Heart left ventricle (tissue), 16 donors: ENCODE results near the gene DNAJC19. TPM values are rescaled to one million over a fixed set of nuclear protein-coding genes. Genes with fewer than 3 reads are reported as not detected.

Experiments
- ATAC-seq, 4 donors: fragments of 200-7000 bp; cut with Tn5 transposase; one replicate each; pipeline ENCODE4 v1.9.1; 2020 to 2022; ENCODE audit warnings: moderate library complexity in 4 of 4, mild to moderate bottlenecking in 3 of 4, moderate number of reproducible peaks in 1 of 4
- DNase-seq, 5 donors: peaks; one replicate each; pipeline ENCODE4 v3.0.0-alpha.2; 2020
- H3K27ac ChIP-seq, 12 donors: fragments of 200-600 bp; sonication (generic) in 4 of 12; one replicate each; pipeline versions ENCODE4 v1.5.0 to v1.8.0; 2016 to 2022; ENCODE audit warnings: mild to moderate bottlenecking in 2 of 12
- H3K27me3 ChIP-seq, 9 donors: fragments of 200-600 bp; sonication (generic) in 2 of 9; one replicate each; pipeline versions ENCODE4 v1.5.1 to v1.8.0; 2016 to 2022; ENCODE audit warnings: mild to moderate bottlenecking in 3 of 9
- H3K36me3 ChIP-seq, 9 donors: fragments of 200-600 bp; sonication (generic) in 2 of 9; one replicate each; pipeline versions ENCODE4 v1.5.0 to v1.8.0; 2018 to 2022; ENCODE audit warnings: mild to moderate bottlenecking in 2 of 9
- H3K4me1 ChIP-seq, 12 donors: fragments of 200-600 bp; sonication (generic) in 4 of 12; one replicate each; pipeline versions ENCODE4 v1.5.0 to v1.8.0; 2016 to 2022; ENCODE audit warnings: mild to moderate bottlenecking in 3 of 12
- H3K4me3 ChIP-seq, 12 donors: fragments of 200-600 bp; sonication (generic) in 4 of 12; one replicate each; pipeline versions ENCODE4 v1.5.0 to v1.8.0; 2017 to 2022; ENCODE audit warnings: mild to moderate bottlenecking in 9 of 12, moderate library complexity in 4 of 12
- H3K9me3 ChIP-seq, 12 donors: fragments of 200-600 bp; sonication (generic) in 4 of 12; one replicate each; pipeline versions ENCODE4 v1.5.0 to v1.8.0; 2016 to 2022; ENCODE audit warnings: mild to moderate bottlenecking in 1 of 12
- CTCF ChIP-seq, 12 donors: fragments of 200-600 bp; sonication (generic) in 4 of 12; IDR thresholded peaks; one replicate each; pipeline versions ENCODE4 v1.5.0 to v1.8.0; 2018 to 2022; ENCODE audit warnings: antibody characterized with exemption in 12 of 12, mild to moderate bottlenecking in 5 of 12
- POLR2A ChIP-seq, 2 donors: fragments of 450-650 bp; IDR thresholded peaks; one replicate each; pipeline ENCODE4 v1.6.1; 2017; ENCODE audit warnings: antibody characterized with exemption in 2 of 2, mild to moderate bottlenecking in 2 of 2, moderate library complexity in 2 of 2
- WGBS, 4 donors: extraction: QIAGEN DNeasy Blood & Tissue Kit in 2 of 4; methylation state at CpG; one replicate each; pipeline versions ENCODE4 v1.1.5 to v1.1.7; 2013 to 2018; 5-methylcytosine and 5-hydroxymethylcytosine counted together
- intact Hi-C, 10 donors: fragments of 100-400 bp; cut with DNase I; formaldehyde crosslinking; loops; one replicate each; pipeline versions ENCODE4 v1.11.1 to v1.14.2; 2022
- polyA plus RNA-seq, 2 donors: library from polyadenylated mRNA; stranded (reverse); fragments of 200-250 nt; gene quantifications; one replicate each; pipeline ENCODE4 v1.2.3, GENCODE V29; 2013
- total RNA-seq, 9 donors: library from RNA; depleted of rRNA in 2 of 9; stranded (reverse); fragments of >200 nt in 2 of 9; fragmentation: NEBNext Ultra II Directional in 3 of 9; extraction: Animal tissue kit (Norgen Biotek cat#: 25700) in 3 of 9; gene quantifications; one replicate each; pipeline versions ENCODE4 v1.1.0 to v1.2.4, GENCODE V29; 2016 to 2023
- donor health status: ischemic (EF 13 %, LVEDD 7.1; RV severe dilation, severe dysfunction).
- donor health status: healthy with polysubstance abuse.
- donor health status: DM: no; HTN: yes; CAD: no.
- donor health status: DM: no; HTN: no; CAD: no.
- donor health status: ischemic (EF 25% LVEDD 6.9; RV normal size, moderate dysfunction).
- donor health status: ischemic (EF 25% LVEDD 5.7; RV mildly dilated, moderate dysfunction).
- donor health status: healthy.
- donor health status: DM: yes; HTN: yes; CAD: no.
- donor health status: ischemic (EF 35%, LVEDD 5.7; RV mildly dilated, moderate dysfunction).
- donor health status: nonischemic (EF 11% LVEDD 7.7; RV severe dilation, severe dysfunction).
- donor health status: DM: yes; HTN: yes; CAD: no.
- donor health status: PGD.
- donor health status: ischemic (EF 29% LVEDD 5.4; RV normal size, mild dysfunction).
- donor health status: nonischemic (EF 23%, LVEDD 6.1; RV moderate dilation, normal function).

Gene DNAJC19
- total and polyA plus RNA-seq, 11 donors: 50.5 to 140 (median 85.6) TPM

- TF ChIP-seq POLR2A (IDR thresholded peaks at IDR 0.05) (no peak), CTCF (IDR thresholded peaks at IDR 0.05) (no peak)
- ATAC-seq (no peak), DNase-seq (no peak)
- Histone ChIP-seq H3K36me3 (peaks cover 0 to 100% (median 98%) of the 10 kb centered on the region in 9 donors), H3K27ac (no peak overlapping the region), H3K4me1 (no peaks in the 10 kb centered on the region), H3K4me3 (no peak overlapping the region), H3K27me3 (no peaks in the 10 kb centered on the region), H3K9me3 (no peaks in the 10 kb centered on the region)
- WGBS, 4 donors: 83 to 87% (median 85%) methylated on average over 3 of the region's 3 CpGs
- intact Hi-C loops: no loop called here
Measured at GRCh38 chr3:180961087-180961486, 28.4 kb downstream of the DNAJC19 start.

GRCh38 chr3:180959691-180960090 is 29.8 kb downstream of the DNAJC19 start:
- Histone ChIP-seq H3K27ac (no peak overlapping the region), H3K36me3 (peaks cover 0 to 100% (median 97%) of the 10 kb centered on the region in 9 donors), H3K27me3 (no peaks in the 10 kb centered on the region), H3K9me3 (no peaks in the 10 kb centered on the region), H3K4me3 (no peak overlapping the region), H3K4me1 (no peaks in the 10 kb centered on the region)
- DNase-seq (no peak), ATAC-seq (no peak)
- WGBS, 4 donors: 91 to 97% (median 96%) methylated on average over 1 of the region's 1 CpG
- no peak for TF ChIP-seq POLR2A (IDR thresholded peaks at IDR 0.05)
- TF ChIP-seq CTCF (IDR thresholded peaks at IDR 0.05): no peak
- intact Hi-C loops: no loop called here

- Histone ChIP-seq H3K27ac (no peak overlapping the region), H3K9me3 (no peaks in the 10 kb centered on the region), H3K27me3 (no peaks in the 10 kb centered on the region), H3K4me1 (no peaks in the 10 kb centered on the region), H3K36me3 (peaks cover 0 to 83% (median 76%) of the 10 kb centered on the region in 9 donors), H3K4me3 (no peak overlapping the region)
- intact Hi-C loops: no loop called here
- no peak for DNase-seq
- 85 to 95% (median 93%) methylated on average over 4 of the region's 4 CpGs for WGBS, 4 donors
- TF ChIP-seq POLR2A (IDR thresholded peaks at IDR 0.05) (no peak), CTCF (IDR thresholded peaks at IDR 0.05) (no peak)
- ATAC-seq: no peak
Measured at GRCh38 chr3:180947761-180948390, 41.7 kb downstream of the DNAJC19 start.

GRCh38 chr3:180940826-180941225 is 48.7 kb downstream of the DNAJC19 start:
- no peak for TF ChIP-seq CTCF (IDR thresholded peaks at IDR 0.05)
- no peak for TF ChIP-seq POLR2A (IDR thresholded peaks at IDR 0.05)
- no peak overlapping the region for H3K27ac ChIP-seq
- H3K4me1 ChIP-seq: peaks cover 0 to 12% (median 0%) of the 10 kb centered on the region in 12 donors
- intact Hi-C loops: no loop called here
- H3K27me3 ChIP-seq: no peaks in the 10 kb centered on the region
- peaks cover 0 to 68% (median 53%) of the 10 kb centered on the region in 9 donors for H3K36me3 ChIP-seq
- no peaks in the 10 kb centered on the region for H3K9me3 ChIP-seq
- no peak for ATAC-seq
- 94 to 99% (median 98%) methylated on average over 5 of the region's 5 CpGs for WGBS, 4 donors
- no peak for DNase-seq
- no peak overlapping the region for H3K4me3 ChIP-seq
